OCI-LY7 (cell line): ENCODE measurements around the gene KCNJ12. TPM values are rescaled to one million over a fixed set of nuclear protein-coding genes. Genes with fewer than 3 reads are reported as not detected.
"Not testable (repeated sequence)": the region's sequence is repeated elsewhere in the genome, so short reads cannot be mapped to it uniquely, and the experiment has no call there.

Source experiments
- BruUV-seq: library from RNA; stranded (reverse); fragments of 400-500 nt; replicated peaks from 2 replicates; lab custom pipeline; 2021; lab: Mats Ljungman, UMichigan
- CTCF ChIA-PET: fragments of 300-600 bp; sonication (Branson Sonifier 250); formaldehyde crosslinking; loops from one replicate; lab custom pipeline; 2022; ENCODE audit warnings: antibody characterized with exemption; ENCODE audit not compliant: unreplicated experiment; lab: Charles Lee
- POLR2A ChIA-PET: fragments of 300-600 bp; sonication (Branson Sonifier 250); formaldehyde crosslinking; loops from one replicate; lab custom pipeline; 2022; ENCODE audit warnings: antibody characterized with exemption; lab: Charles Lee
- DNase-seq: peaks from one replicate; pipeline ENCODE4 v3.0.0-alpha.2; 2015; ENCODE audit warnings: low spot score
- H2AFZ ChIP-seq: fragments of 200-600 bp; sonication (generic), shearing (Covaris generic); 2 replicates; pipeline ENCODE4 v1.6.1; 2014; ENCODE audit warnings: mild to moderate bottlenecking, antibody characterized with exemption, low read length, moderate library complexity
- H3K27ac ChIP-seq: fragments of 200-600 bp; sonication (generic); 2 replicates; pipeline ENCODE4 v1.5.1; 2014; ENCODE audit warnings: mixed run types, low read depth, mild to moderate bottlenecking, moderate library complexity, low read length, inconsistent platforms; ENCODE audit not compliant: poor library complexity, severe bottlenecking
- H3K36me3 ChIP-seq: fragments of 200-600 bp; sonication (generic); 2 replicates; pipeline ENCODE4 v1.6.1; 2014; ENCODE audit warnings: mild to moderate bottlenecking, antibody characterized with exemption, low read length, moderate library complexity, mixed read lengths; ENCODE audit not compliant: insufficient read depth
- H3K4me1 ChIP-seq: fragments of 200-600 bp; sonication (generic); 2 replicates; pipeline ENCODE4 v1.5.1; 2014; ENCODE audit warnings: mild to moderate bottlenecking, low read length; ENCODE audit not compliant: insufficient read depth, poor library complexity, severe bottlenecking
- H3K4me2 ChIP-seq: fragments of 200-600 bp; sonication (generic); 2 replicates; pipeline ENCODE4 v1.6.1; 2014; ENCODE audit warnings: mild to moderate bottlenecking, low read length
- H3K4me3 ChIP-seq: fragments of 200-600 bp; sonication (generic); 2 replicates; pipeline ENCODE4 v1.5.1; 2014; ENCODE audit warnings: mild to moderate bottlenecking, low read depth, low read length; ENCODE audit not compliant: poor library complexity, severe bottlenecking
- H3K79me2 ChIP-seq: fragments of 200-600 bp; sonication (generic); 2 replicates; pipeline ENCODE4 v1.6.1; 2016; ENCODE audit warnings: low read depth, mild to moderate bottlenecking, low read length, moderate library complexity, mixed read lengths; ENCODE audit not compliant: insufficient read depth
- H3K9me2 ChIP-seq: fragments of 200-600 bp; sonication (generic); 2 replicates; pipeline ENCODE4 v1.6.1; 2016; ENCODE audit warnings: mild to moderate bottlenecking, low read length, mixed read lengths; ENCODE audit not compliant: insufficient read depth
- H3K9me3 ChIP-seq: fragments of 200-600 bp; sonication (generic); 2 replicates; pipeline ENCODE4 v1.6.1; 2014; ENCODE audit warnings: mild to moderate bottlenecking, mixed run types, low read length, mixed read lengths
- H4K20me1 ChIP-seq: fragments of 200-600 bp; sonication (generic); 2 replicates; pipeline ENCODE4 v1.6.1; 2014; ENCODE audit warnings: mild to moderate bottlenecking, antibody characterized with exemption, low read length, moderate library complexity, mixed read lengths; ENCODE audit not compliant: insufficient read depth
- intact Hi-C: fragments of 100-400 bp; cut with micrococcal nuclease; formaldehyde crosslinking; loops from one replicate; pipeline ENCODE4 v1.10.0; 2022; ENCODE audit not compliant: unreplicated experiment
- total RNA-seq, 2 experiments: library from RNA; depleted of rRNA in 1 of 2; stranded (reverse); fragments of >200 nt in 1 of 2; shearing (Covaris generic) in 1 of 2; gene quantifications; 2 replicates each; pipeline ENCODE4 v1.2.3, GENCODE V29; 2014 to 2022

Gene KCNJ12
- total RNA-seq, 2 experiments from 2014 or later, result 0.16 to 0.17 TPM

- DNase-seq, BruUV-seq, POLR2A ChIA-PET, H3K4me3 ChIP-seq, CTCF ChIA-PET, H4K20me1 ChIP-seq, H3K36me3 ChIP-seq, intact Hi-C loops, H3K9me3 ChIP-seq, H3K27ac ChIP-seq, H3K4me2 ChIP-seq, H3K9me2 ChIP-seq, H2AFZ ChIP-seq, H3K79me2 ChIP-seq: not testable (repeated sequence)
- peaks cover 53% of the 10 kb centered on the region for H3K4me1 ChIP-seq
Observed at GRCh38 chr17:21347660-21348059, 28.5 kb upstream of the KCNJ12 start.

- H3K36me3 ChIP-seq, H3K79me2 ChIP-seq, H3K9me3 ChIP-seq, H3K9me2 ChIP-seq, H4K20me1 ChIP-seq, POLR2A ChIA-PET, H2AFZ ChIP-seq, BruUV-seq, CTCF ChIA-PET, H3K4me3 ChIP-seq, intact Hi-C loops: not testable (repeated sequence)
- H3K4me1 ChIP-seq, result peaks cover 53% of the 10 kb centered on the region
- DNase-seq, result peak; percentile 70
- peak overlapping the region; percentile 52 for H3K4me2 ChIP-seq
- H3K27ac ChIP-seq, result peak overlapping the region; percentile 74
Observed at GRCh38 chr17:21348081-21348925, 27.9 kb upstream of the KCNJ12 start.

GRCh38 chr17:21348926-21349261 is 27.3 kb upstream of the KCNJ12 start:
- H2AFZ ChIP-seq, H3K9me3 ChIP-seq, DNase-seq, H4K20me1 ChIP-seq, BruUV-seq, H3K9me2 ChIP-seq, CTCF ChIA-PET, H3K79me2 ChIP-seq, H3K4me3 ChIP-seq, POLR2A ChIA-PET, H3K36me3 ChIP-seq, intact Hi-C loops: not testable (repeated sequence)
- H3K27ac ChIP-seq, result peak overlapping the region; percentile 74
- H3K4me2 ChIP-seq, result 0 out of 2 replicates have a peak overlapping the region, but pooled peaks have one; percentile 52
- H3K4me1 ChIP-seq, result peaks cover 53% of the 10 kb centered on the region

GRCh38 chr17:21349358-21350050 is 26.7 kb upstream of the KCNJ12 start:
- H3K9me2 ChIP-seq, H3K36me3 ChIP-seq, H3K9me3 ChIP-seq, BruUV-seq, intact Hi-C loops, POLR2A ChIA-PET, H2AFZ ChIP-seq, H3K79me2 ChIP-seq, CTCF ChIA-PET, H4K20me1 ChIP-seq, H3K4me3 ChIP-seq: not testable (repeated sequence)
- Histone ChIP-seq H3K4me2 (peak overlapping the region; percentile 14; the same call in 1 of the 2 replicates), H3K27ac (peak overlapping the region; percentile 74), H3K4me1 (peaks cover 49% of the 10 kb centered on the region)
- DNase-seq, result peak; percentile 39

GRCh38 chr17:21350495-21350894 is 25.7 kb upstream of the KCNJ12 start:
- H3K4me3 ChIP-seq, CTCF ChIA-PET, H3K27ac ChIP-seq, H3K4me2 ChIP-seq, H2AFZ ChIP-seq, H4K20me1 ChIP-seq, BruUV-seq, H3K79me2 ChIP-seq, H3K36me3 ChIP-seq, H3K9me2 ChIP-seq, H3K9me3 ChIP-seq, intact Hi-C loops: not testable (repeated sequence)
- DNase-seq, result peak; percentile 23
- POLR2A ChIA-PET, result interaction anchor here (1.6 kb wide), 1 partner anchor 10 kb away, joined by 3 read pairs; no protein-coding TSS in a partner anchor
- H3K4me1 ChIP-seq, result peaks cover 39% of the 10 kb centered on the region
